Measurements from ENCODE around the gene ZSWIM4. TPM values are rescaled to one million over a fixed set of nuclear protein-coding genes. Genes with fewer than 3 reads are reported as not detected.

Gene ZSWIM4
- polyA plus RNA-seq, 1 donor from 2014 or later: 4.7 TPM

DNA sequence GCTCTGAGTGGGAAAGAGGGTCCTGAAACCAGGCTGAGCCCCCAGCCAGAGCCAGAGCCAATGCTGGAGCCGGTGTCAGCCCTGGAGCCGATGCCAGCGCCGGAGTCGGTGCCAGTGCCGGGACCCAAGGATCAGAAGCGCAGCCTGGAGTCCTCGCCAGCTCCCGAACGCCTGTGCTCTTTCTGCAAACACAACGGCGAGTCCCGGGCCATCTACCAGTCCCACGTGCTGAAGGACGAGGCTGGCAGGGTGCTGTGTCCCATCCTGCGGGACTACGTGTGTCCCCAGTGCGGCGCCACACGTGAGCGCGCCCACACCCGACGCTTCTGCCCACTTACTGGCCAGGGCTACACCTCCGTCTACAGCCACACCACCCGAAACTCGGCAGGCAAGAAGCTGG, 82.1 kb downstream of the ZSWIM4 start:
- Histone ChIP-seq H3K9me2 (ENCODE audit: insufficient read depth, low read length) (no peaks in the 10 kb centered on the region), H3K4me3 (ENCODE audit: low read length) (no peak overlapping the region), H3K9ac (ENCODE audit: low read length) (no peak overlapping the region), H4K20me1 (ENCODE audit: insufficient read depth) (no peaks in the 10 kb centered on the region), H3F3A (ENCODE audit: insufficient read depth, low read length, poor library complexity, severe bottlenecking) (no peaks in the 10 kb centered on the region), H2AFZ (ENCODE audit: low read depth, low read length) (no peak overlapping the region), H3K36me3 (ENCODE audit: insufficient read depth, low read length) (no peaks in the 10 kb centered on the region), H3K9me3 (ENCODE audit: low read length) (no peaks in the 10 kb centered on the region), H3K27me3 (ENCODE audit: insufficient read depth, low read depth, low read length) (no peaks in the 10 kb centered on the region), H3K4me2 (ENCODE audit: low read length) (no peak overlapping the region), H3K27ac (ENCODE audit: low read length) (no peak overlapping the region), H3K79me2 (replicated peaks; ENCODE audit: insufficient read depth, low read length) (no peaks in the 10 kb centered on the region)
- TF ChIP-seq, protein P1, sequence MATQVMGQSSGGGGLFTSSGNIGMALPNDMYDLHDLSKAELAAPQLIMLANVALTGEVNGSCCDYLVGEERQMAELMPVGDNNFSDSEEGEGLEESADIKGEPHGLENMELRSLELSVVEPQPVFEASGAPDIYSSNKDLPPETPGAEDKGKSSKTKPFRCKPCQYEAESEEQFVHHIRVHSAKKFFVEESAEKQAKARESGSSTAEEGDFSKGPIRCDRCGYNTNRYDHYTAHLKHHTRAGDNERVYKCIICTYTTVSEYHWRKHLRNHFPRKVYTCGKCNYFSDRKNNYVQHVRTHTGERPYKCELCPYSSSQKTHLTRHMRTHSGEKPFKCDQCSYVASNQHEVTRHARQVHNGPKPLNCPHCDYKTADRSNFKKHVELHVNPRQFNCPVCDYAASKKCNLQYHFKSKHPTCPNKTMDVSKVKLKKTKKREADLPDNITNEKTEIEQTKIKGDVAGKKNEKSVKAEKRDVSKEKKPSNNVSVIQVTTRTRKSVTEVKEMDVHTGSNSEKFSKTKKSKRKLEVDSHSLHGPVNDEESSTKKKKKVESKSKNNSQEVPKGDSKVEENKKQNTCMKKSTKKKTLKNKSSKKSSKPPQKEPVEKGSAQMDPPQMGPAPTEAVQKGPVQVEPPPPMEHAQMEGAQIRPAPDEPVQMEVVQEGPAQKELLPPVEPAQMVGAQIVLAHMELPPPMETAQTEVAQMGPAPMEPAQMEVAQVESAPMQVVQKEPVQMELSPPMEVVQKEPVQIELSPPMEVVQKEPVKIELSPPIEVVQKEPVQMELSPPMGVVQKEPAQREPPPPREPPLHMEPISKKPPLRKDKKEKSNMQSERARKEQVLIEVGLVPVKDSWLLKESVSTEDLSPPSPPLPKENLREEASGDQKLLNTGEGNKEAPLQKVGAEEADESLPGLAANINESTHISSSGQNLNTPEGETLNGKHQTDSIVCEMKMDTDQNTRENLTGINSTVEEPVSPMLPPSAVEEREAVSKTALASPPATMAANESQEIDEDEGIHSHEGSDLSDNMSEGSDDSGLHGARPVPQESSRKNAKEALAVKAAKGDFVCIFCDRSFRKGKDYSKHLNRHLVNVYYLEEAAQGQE (IDR thresholded peaks at IDR 0.05; ENCODE audit: borderline replicate concordance): no peak
- TF ChIP-seq EZH2 (IDR thresholded peaks at IDR 0.05; ENCODE audit: borderline replicate concordance, insufficient read depth, low read length, poor library complexity, severe bottlenecking) (no peak), EP300 (conservative IDR thresholded peaks at IDR 0.05; ENCODE audit: poor library complexity, severe bottlenecking) (no peak), TAF1 (IDR thresholded peaks at IDR 0.05; ENCODE audit: low read depth) (no peak)

DNA sequence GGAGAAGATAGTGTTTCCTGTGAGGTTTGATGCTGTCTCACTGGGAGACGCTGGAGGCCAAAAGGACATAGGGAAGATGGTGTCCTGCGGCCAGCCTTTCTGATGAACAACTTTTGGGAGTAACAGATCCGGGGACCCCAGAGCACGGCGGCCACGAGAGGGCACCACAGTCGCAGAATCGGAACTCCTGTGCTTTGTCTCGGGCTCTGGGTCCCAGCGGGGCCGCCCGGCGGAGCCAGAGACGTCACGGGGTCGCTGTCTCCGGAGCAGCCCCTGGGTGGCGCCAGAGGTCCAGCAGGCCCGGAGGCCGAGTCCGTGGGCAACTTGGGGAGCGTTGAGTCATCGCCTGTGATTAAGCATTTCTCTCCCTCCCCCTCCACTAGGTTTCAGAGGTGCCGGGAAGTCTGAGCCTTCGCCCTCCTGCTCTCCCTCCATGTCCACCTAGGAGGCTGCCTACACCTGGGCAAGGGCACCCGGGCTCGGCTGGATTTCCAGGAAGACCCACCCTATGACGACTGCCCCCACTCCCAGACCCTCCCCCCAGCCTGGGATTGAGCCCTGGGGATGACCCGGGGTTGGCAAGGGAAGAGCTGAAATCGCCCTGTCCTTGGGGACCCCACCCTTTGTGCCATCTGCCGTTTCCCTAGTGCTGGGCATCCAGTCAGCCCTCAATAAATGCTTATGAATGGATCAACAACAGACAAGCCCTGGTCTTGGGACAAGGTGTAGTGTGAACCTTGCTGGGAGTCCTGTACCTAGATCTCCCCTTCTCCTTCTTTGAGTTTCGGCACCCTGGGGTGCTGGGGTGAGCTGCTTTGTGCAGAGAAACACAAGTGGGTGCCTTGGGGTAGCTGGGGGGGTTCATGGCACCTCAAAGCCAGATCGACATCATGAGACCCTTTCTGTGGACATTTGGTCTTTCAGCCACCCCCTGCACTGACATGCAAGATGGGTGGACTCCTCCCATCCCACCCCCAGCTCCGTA, 85.1 kb downstream of the ZSWIM4 start:
- no peak overlapping the region for H3K27ac ChIP-seq (ENCODE audit: low read length)
- no peak overlapping the region for H3K9ac ChIP-seq (ENCODE audit: low read length)
- no peaks in the 10 kb centered on the region for H3K9me2 ChIP-seq (ENCODE audit: insufficient read depth, low read length)
- H3K27me3 ChIP-seq (ENCODE audit: insufficient read depth, low read depth, low read length): no peaks in the 10 kb centered on the region
- no peaks in the 10 kb centered on the region for H4K20me1 ChIP-seq (ENCODE audit: insufficient read depth)
- peak overlapping the region; percentile 37 for H3K4me3 ChIP-seq (ENCODE audit: low read length)
- no peaks in the 10 kb centered on the region for H3K9me3 ChIP-seq (ENCODE audit: low read length)
- H3K4me2 ChIP-seq (ENCODE audit: low read length): no peak overlapping the region
- H3K36me3 ChIP-seq (ENCODE audit: insufficient read depth, low read length): no peaks in the 10 kb centered on the region
- no peaks in the 10 kb centered on the region for H3F3A ChIP-seq (ENCODE audit: insufficient read depth, low read length, poor library complexity, severe bottlenecking)
- TF ChIP-seq, protein P2, sequence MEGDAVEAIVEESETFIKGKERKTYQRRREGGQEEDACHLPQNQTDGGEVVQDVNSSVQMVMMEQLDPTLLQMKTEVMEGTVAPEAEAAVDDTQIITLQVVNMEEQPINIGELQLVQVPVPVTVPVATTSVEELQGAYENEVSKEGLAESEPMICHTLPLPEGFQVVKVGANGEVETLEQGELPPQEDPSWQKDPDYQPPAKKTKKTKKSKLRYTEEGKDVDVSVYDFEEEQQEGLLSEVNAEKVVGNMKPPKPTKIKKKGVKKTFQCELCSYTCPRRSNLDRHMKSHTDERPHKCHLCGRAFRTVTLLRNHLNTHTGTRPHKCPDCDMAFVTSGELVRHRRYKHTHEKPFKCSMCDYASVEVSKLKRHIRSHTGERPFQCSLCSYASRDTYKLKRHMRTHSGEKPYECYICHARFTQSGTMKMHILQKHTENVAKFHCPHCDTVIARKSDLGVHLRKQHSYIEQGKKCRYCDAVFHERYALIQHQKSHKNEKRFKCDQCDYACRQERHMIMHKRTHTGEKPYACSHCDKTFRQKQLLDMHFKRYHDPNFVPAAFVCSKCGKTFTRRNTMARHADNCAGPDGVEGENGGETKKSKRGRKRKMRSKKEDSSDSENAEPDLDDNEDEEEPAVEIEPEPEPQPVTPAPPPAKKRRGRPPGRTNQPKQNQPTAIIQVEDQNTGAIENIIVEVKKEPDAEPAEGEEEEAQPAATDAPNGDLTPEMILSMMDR (IDR thresholded peaks at IDR 0.05; ENCODE audit: poor library complexity, severe bottlenecking): peak; percentile 99
- TF ChIP-seq MXI1 (conservative IDR thresholded peaks at IDR 0.05; ENCODE audit: poor library complexity, severe bottlenecking) (no peak), TAF1 (IDR thresholded peaks at IDR 0.05; ENCODE audit: low read depth) (no peak), RAD21 (conservative IDR thresholded peaks at IDR 0.05) (peak; percentile 92), EP300 (conservative IDR thresholded peaks at IDR 0.05; ENCODE audit: poor library complexity, severe bottlenecking) (peak; percentile 37), SMC3 (conservative IDR thresholded peaks at IDR 0.05; ENCODE audit: poor library complexity) (peak; percentile 88), POLR2AphosphoS5 (IDR thresholded peaks at IDR 0.05) (no peak), EZH2 (IDR thresholded peaks at IDR 0.05; ENCODE audit: borderline replicate concordance, insufficient read depth, low read length, poor library complexity, severe bottlenecking) (no peak)
- TF ChIP-seq, protein P1 (IDR thresholded peaks at IDR 0.05; ENCODE audit: borderline replicate concordance): no peak
- no peaks in the 10 kb centered on the region for H3K79me2 ChIP-seq (replicated peaks; ENCODE audit: insufficient read depth, low read length)
- H2AFZ ChIP-seq (ENCODE audit: low read depth, low read length): no peak overlapping the region

Data from neural cell (in vitro differentiated cells).